NCI-H1105 (cell line): Measurements from ENCODE around the gene MBOAT7.
"Not testable (repeated sequence)": the region's sequence is repeated elsewhere in the genome, so short reads cannot be mapped to it uniquely, and the experiment has no call there.

Source experiments
- DNase-seq: peaks from one replicate; lab custom pipeline; 2025; lab: John Stamatoyannopoulos, UW

MBOAT7 gene

GRCh38 chr19:54189735-54190502 lies 539 bp upstream of the MBOAT7 start:
- DNase-seq: peak; percentile 100

GRCh38 chr19:54188215-54188871 lies 1.0 kb downstream of the MBOAT7 start:
- no peak for DNase-seq

- no peak for DNase-seq
These were observed 2.4 kb downstream of the MBOAT7 start for GRCh38 chr19:54186934-54187381.

GRCh38 chr19:54186351-54186750 lies 3.0 kb downstream of the MBOAT7 start:
- no peak for DNase-seq

GRCh38 chr19:54183431-54183830 lies 5.9 kb downstream of the MBOAT7 start:
- DNase-seq: no peak

- DNase-seq: not testable (repeated sequence)
These were observed 7.5 kb downstream of the MBOAT7 start for GRCh38 chr19:54181894-54182293.

- DNase-seq: no peak
These were observed 8.7 kb downstream of the MBOAT7 start for GRCh38 chr19:54180691-54181091.

- peak; percentile 30 for DNase-seq
These were observed 9.4 kb downstream of the MBOAT7 start for GRCh38 chr19:54179921-54180461.

GRCh38 chr19:54179262-54179852 lies 10.0 kb downstream of the MBOAT7 start:
- DNase-seq: no peak

GRCh38 chr19:54178581-54179261 lies 10.7 kb downstream of the MBOAT7 start:
- DNase-seq: no peak

- no peak for DNase-seq
These were observed 15.2 kb downstream of the MBOAT7 start for GRCh38 chr19:54173951-54174834.

GRCh38 chr19:54173359-54173699 lies 16.1 kb downstream of the MBOAT7 start:
- DNase-seq: no peak

- DNase-seq: peak; percentile 77
These were observed 16.7 kb downstream of the MBOAT7 start, which contains the start of gene TMC4 for GRCh38 chr19:54172471-54173358. Gene TMC4 (minus strand): TSS chr19:54173160. CDS start chr19:54173117, 43 bp downstream.

- not testable (repeated sequence) for DNase-seq
These were observed 17.5 kb downstream of the MBOAT7 start for GRCh38 chr19:54171736-54172431.

- DNase-seq: no peak
These were observed 20.1 kb downstream of the MBOAT7 start for GRCh38 chr19:54169149-54169740.

- DNase-seq: peak; percentile 86
These were observed 21.0 kb downstream of the MBOAT7 start for GRCh38 chr19:54168174-54168917.

- DNase-seq: no peak
These were observed 24.2 kb downstream of the MBOAT7 start for GRCh38 chr19:54165222-54165621.

GRCh38 chr19:54164369-54165068 lies 24.9 kb downstream of the MBOAT7 start:
- no peak for DNase-seq
